MM.1S (cell line): Measurements from ENCODE around the gene TSPAN7.

Experiments
- DNase-seq: peaks from one replicate; pipeline ENCODE4 v3.0.0-alpha.2; 2015
- H2AFZ ChIP-seq: fragments of 300-600 bp; sonication (generic); 2 replicates; pipeline ENCODE4 v1.6.0; 2016; ENCODE audit warnings: antibody characterized with exemption, low read length
- H3F3A ChIP-seq: fragments of 300-600 bp; sonication (generic); 2 replicates; pipeline ENCODE4 v1.6.1; 2016; ENCODE audit warnings: mild to moderate bottlenecking, antibody characterized with exemption, low read length, moderate library complexity, mixed read lengths; ENCODE audit not compliant: insufficient read depth
- H3K27ac ChIP-seq: fragments of 300-600 bp; sonication (generic); 2 replicates; pipeline ENCODE4 v1.5.1; 2016; ENCODE audit warnings: mild to moderate bottlenecking, low read length
- H3K27me3 ChIP-seq: fragments of 300-600 bp; sonication (generic); replicated peaks from 2 replicates; pipeline ENCODE4 v1.6.0; 2016; ENCODE audit warnings: low read length; ENCODE audit not compliant: insufficient read depth
- H3K36me3 ChIP-seq: fragments of 300-600 bp; sonication (generic); replicated peaks from 2 replicates; pipeline ENCODE4 v1.6.1; 2016; ENCODE audit warnings: mild to moderate bottlenecking, low read length, mixed read lengths; ENCODE audit not compliant: insufficient read depth
- H3K4me1 ChIP-seq: fragments of 300-600 bp; sonication (generic); 2 replicates; pipeline ENCODE4 v1.6.1; 2016; ENCODE audit warnings: low read length, mixed read lengths
- H3K4me2 ChIP-seq: fragments of 300-600 bp; sonication (generic); 2 replicates; pipeline ENCODE4 v1.6.0; 2016; ENCODE audit warnings: low read depth, low read length
- H3K4me3 ChIP-seq: fragments of 300-600 bp; sonication (generic); 2 replicates; pipeline ENCODE4 v1.5.1; 2016; ENCODE audit warnings: low read length, mixed read lengths
- H3K79me2 ChIP-seq: fragments of 300-600 bp; sonication (generic); 2 replicates; pipeline ENCODE4 v1.6.1; 2016; ENCODE audit warnings: mixed run types, low read length, mixed read lengths
- H3K9ac ChIP-seq: fragments of 300-600 bp; sonication (generic); 2 replicates; pipeline ENCODE4 v1.6.1; 2016; ENCODE audit warnings: low read length, mixed read lengths
- H3K9me2 ChIP-seq: fragments of 300-600 bp; sonication (generic); replicated peaks from 2 replicates; pipeline ENCODE4 v1.6.1; 2016; ENCODE audit warnings: mild to moderate bottlenecking, low read length, mixed read lengths; ENCODE audit not compliant: insufficient read depth
- H3K9me3 ChIP-seq: fragments of 300-600 bp; sonication (generic); replicated peaks from 2 replicates; pipeline ENCODE4 v1.6.1; 2016; ENCODE audit warnings: mild to moderate bottlenecking, low read length, mixed read lengths; ENCODE audit not compliant: insufficient read depth
- H4K20me1 ChIP-seq: fragments of 300-600 bp; sonication (generic); 2 replicates; pipeline ENCODE4 v1.6.1; 2016; ENCODE audit warnings: mild to moderate bottlenecking, low read length, moderate library complexity, mixed read lengths; ENCODE audit not compliant: insufficient read depth
- EZH2 ChIP-seq: fragments of 300-600 bp; sonication (generic); optimal IDR thresholded peaks from 2 replicates; pipeline ENCODE3; 2017; ENCODE audit warnings: low read depth, mild to moderate bottlenecking, antibody characterized with exemption, low read length, mixed read lengths
- EZH2phosphoT487 ChIP-seq: fragments of 300-600 bp; sonication (generic); IDR thresholded peaks from 2 replicates; pipeline ENCODE4 v1.6.1; 2018; ENCODE audit warnings: antibody characterized with exemption, low read length
- TF ChIP-seq, protein P1 (sequence below): fragments of 300-600 bp; sonication (generic); IDR thresholded peaks from 2 replicates; pipeline ENCODE4 v1.5.1; 2016; ENCODE audit warnings: antibody characterized with exemption, low read length, mixed read lengths

TSPAN7 gene

DNA sequence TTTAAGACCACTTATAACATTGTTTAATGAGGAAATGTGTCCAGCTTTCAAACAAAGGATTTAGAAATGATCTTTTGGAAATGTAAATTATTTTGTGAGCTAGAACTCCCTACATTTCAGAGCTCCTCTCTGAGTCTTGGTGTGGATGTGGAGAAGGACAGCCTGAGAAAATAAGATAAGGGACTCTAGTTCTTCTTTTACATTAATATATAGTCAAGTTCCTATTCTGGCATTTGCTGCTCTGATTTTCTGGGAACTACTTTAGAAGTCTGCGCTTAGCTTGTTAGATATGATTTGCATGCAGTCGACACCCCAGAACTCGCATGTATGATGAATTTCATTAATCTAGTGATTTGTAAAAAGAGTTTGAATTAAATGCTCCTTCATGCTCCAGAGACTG, 45.5 kb downstream of the TSPAN7 start:
- peak overlapping the region; percentile 61 for H3K4me3 ChIP-seq
- H3K36me3 ChIP-seq, result no peaks in the 10 kb centered on the region
- no peak for DNase-seq
- H2AFZ ChIP-seq, result peak overlapping the region; percentile 67
- H3K27me3 ChIP-seq, result no peaks in the 10 kb centered on the region
- no peaks in the 10 kb centered on the region for H3K9me3 ChIP-seq
- H3K9ac ChIP-seq, result peak overlapping the region; percentile 61
- peaks cover 30% of the 10 kb centered on the region for H3F3A ChIP-seq
- peak overlapping the region; percentile 87 for H3K4me2 ChIP-seq
- peaks cover 23% of the 10 kb centered on the region for H3K4me1 ChIP-seq
- no peaks in the 10 kb centered on the region for H4K20me1 ChIP-seq
- H3K79me2 ChIP-seq, result 0 out of 2 replicates have a peak, but pooled peaks cover 3% of the 10 kb centered on the region
- H3K27ac ChIP-seq, result peak overlapping the region; percentile 95
- no peaks in the 10 kb centered on the region for H3K9me2 ChIP-seq
- no peak for TF ChIP-seq EZH2phosphoT487
- TF ChIP-seq, protein P1, sequence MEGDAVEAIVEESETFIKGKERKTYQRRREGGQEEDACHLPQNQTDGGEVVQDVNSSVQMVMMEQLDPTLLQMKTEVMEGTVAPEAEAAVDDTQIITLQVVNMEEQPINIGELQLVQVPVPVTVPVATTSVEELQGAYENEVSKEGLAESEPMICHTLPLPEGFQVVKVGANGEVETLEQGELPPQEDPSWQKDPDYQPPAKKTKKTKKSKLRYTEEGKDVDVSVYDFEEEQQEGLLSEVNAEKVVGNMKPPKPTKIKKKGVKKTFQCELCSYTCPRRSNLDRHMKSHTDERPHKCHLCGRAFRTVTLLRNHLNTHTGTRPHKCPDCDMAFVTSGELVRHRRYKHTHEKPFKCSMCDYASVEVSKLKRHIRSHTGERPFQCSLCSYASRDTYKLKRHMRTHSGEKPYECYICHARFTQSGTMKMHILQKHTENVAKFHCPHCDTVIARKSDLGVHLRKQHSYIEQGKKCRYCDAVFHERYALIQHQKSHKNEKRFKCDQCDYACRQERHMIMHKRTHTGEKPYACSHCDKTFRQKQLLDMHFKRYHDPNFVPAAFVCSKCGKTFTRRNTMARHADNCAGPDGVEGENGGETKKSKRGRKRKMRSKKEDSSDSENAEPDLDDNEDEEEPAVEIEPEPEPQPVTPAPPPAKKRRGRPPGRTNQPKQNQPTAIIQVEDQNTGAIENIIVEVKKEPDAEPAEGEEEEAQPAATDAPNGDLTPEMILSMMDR, result no peak
- TF ChIP-seq EZH2, result no peak

- H3K27ac ChIP-seq, result peak overlapping the region; percentile 95
- 0 out of 2 replicates have a peak, but pooled peaks cover 3% of the 10 kb centered on the region for H3K79me2 ChIP-seq
- peaks cover 25% of the 10 kb centered on the region for H3K4me1 ChIP-seq
- H3F3A ChIP-seq, result peaks cover 36% of the 10 kb centered on the region
- H3K4me3 ChIP-seq, result peak overlapping the region; percentile 61
- H2AFZ ChIP-seq, result peak overlapping the region; percentile 67
- H3K9ac ChIP-seq, result peak overlapping the region; percentile 61; the same call in 1 of the 2 replicates
- H3K9me3 ChIP-seq, result no peaks in the 10 kb centered on the region
- H3K36me3 ChIP-seq, result no peaks in the 10 kb centered on the region
- H3K27me3 ChIP-seq, result no peaks in the 10 kb centered on the region
- H3K4me2 ChIP-seq, result peak overlapping the region; percentile 87
- DNase-seq, result no peak
- no peaks in the 10 kb centered on the region for H3K9me2 ChIP-seq
- TF ChIP-seq, protein P1, result no peak
- TF ChIP-seq EZH2phosphoT487 (no peak), EZH2 (no peak)
- no peaks in the 10 kb centered on the region for H4K20me1 ChIP-seq
These were observed 46.6 kb downstream of the TSPAN7 start for GRCh38 chrX:38607976-38608375.

DNA sequence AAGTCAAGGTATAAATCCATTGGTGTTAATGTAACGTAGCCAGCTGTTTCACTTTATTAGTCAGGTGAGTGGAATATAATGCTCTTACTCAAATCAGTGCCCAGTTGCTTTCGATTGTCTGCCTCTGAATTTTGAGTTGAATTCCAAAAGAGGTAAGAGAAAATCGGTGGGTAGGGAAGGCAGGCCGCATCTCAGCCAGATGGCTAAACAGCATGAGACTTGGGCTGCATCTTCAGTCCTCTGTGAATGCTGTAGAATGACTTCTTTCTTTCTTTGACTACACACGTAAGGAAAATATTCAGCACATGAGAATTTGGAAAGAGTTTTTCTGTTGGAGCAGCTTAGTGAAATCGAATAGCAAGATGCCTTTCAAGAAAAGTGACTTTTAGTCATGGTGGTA, 49.5 kb downstream of the TSPAN7 start:
- DNase-seq, result no peak

More for the DNA sequence above, 49.5 kb downstream of the TSPAN7 start:
- Histone ChIP-seq H3K4me2 (no peak overlapping the region), H3K9ac (no peak overlapping the region), H3K36me3 (no peaks in the 10 kb centered on the region), H3K27ac (no peak overlapping the region; the same call in 1 of the 2 replicates), H3K4me3 (no peak overlapping the region), H3K27me3 (no peaks in the 10 kb centered on the region), H3K4me1 (peaks cover 42% of the 10 kb centered on the region), H3K79me2 (peaks cover 30% of the 10 kb centered on the region), H3F3A (peaks cover 36% of the 10 kb centered on the region), H4K20me1 (no peaks in the 10 kb centered on the region), H3K9me3 (no peaks in the 10 kb centered on the region), H3K9me2 (no peaks in the 10 kb centered on the region), H2AFZ (no peak overlapping the region)
- TF ChIP-seq EZH2phosphoT487 (no peak), EZH2 (no peak)
- TF ChIP-seq, protein P1, result no peak
